ENCODE results near the gene CBLB. TPM values are rescaled to one million over a fixed set of nuclear protein-coding genes. Genes with fewer than 3 reads are reported as not detected.
A peak's percentile ranks its signal among the peaks of the same experiment; 100 is the strongest.

The CBLB gene
- polyA plus RNA-seq, 2 of the 4 experiments (the other 2 are of a cell fraction) = 6.8 to 16.2 TPM

DNA sequence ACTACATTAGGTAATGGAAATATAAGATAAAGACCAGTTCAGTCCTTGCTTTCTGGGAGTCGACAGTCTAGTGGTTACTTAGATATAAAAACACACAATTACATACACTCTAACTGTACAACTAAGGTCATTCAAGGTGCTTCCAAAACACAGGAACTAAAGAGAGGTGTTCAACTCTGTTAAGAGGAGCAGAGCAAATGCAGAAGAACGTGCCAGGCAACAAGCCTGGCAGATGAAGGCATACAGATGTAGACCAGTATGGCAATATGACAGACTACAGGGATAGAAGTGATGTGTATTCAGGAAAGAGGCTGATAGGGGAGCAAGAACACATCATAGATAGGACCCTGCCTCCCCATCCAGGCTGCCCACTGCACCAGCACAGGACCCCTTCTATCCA lies 78.3 kb downstream of the CBLB start:
- POLR2A ChIA-PET = no interaction called here
- peaks cover 38% of the 10 kb centered on the region for H3K4me1 ChIP-seq
- no peak overlapping the region for H3K4me3 ChIP-seq
- peak overlapping the region; percentile 60; the same call in 1 of the 3 replicates for H3K4me2 ChIP-seq
- H3K27ac ChIP-seq = peak overlapping the region; percentile 67 to 78; a peak in 3 of 6 replicates
- CTCF ChIA-PET = no interaction called here
- no peak for FAIRE-seq
- 93% methylated on average over 2 of the region's 2 CpGs for WGBS (ENCODE audit: missing lambda C conversion rate)
- H3K9me3 ChIP-seq = no peaks in the 10 kb centered on the region
- no peak for ATAC-seq
- no peak for DNase-seq (ENCODE audit: low read depth in 1 of 2, low spot score in 1 of 2)
- TF ChIP-seq CBX8 (IDR thresholded peaks at IDR 0.05) = no peak

DNA sequence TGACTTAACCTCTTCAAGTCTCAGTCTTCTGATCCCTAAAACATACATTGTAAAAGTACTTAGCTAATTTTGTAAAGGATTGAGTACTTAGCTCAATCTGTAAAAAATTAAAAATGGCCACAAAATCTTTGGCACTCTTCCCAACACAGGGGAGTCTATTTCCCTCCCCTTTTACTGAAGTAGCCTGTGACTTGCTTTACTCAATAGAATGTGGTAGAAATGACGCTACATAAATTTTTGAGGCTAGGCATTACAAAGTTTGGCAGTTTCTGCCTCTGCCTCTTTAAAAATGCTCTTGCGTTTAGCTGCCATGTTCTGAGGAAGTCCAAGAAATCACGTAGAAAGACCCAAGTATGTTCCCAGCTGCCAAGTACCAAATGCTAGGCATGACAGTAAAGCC lies 80.2 kb downstream of the CBLB start:
- H3K27ac ChIP-seq = no peak overlapping the region
- ATAC-seq (no peak), FAIRE-seq (no peak), DNase-seq (ENCODE audit: low read depth in 1 of 2, low spot score in 1 of 2) (no peak)
- ChIA-PET POLR2A (no interaction called here), CTCF (interaction anchor here (0.9 kb wide), 1 partner anchor 60 kb away, joined by 5 read pairs; no protein-coding TSS in a partner anchor)
- TF ChIP-seq TFCP2L1 (CRISPR knock-in tag; IDR thresholded peaks at IDR 0.05) = no peak
- TF ChIP-seq SMC3 (IDR thresholded peaks at IDR 0.05) = no peak
- TF ChIP-seq CBX8 (IDR thresholded peaks at IDR 0.05) = no peak
- H3K4me1 ChIP-seq = peaks cover 37% of the 10 kb centered on the region
- H3K4me2 ChIP-seq = no peak overlapping the region
- WGBS (ENCODE audit: missing lambda C conversion rate) = 93% methylated on average over 3 of the region's 3 CpGs
- H3K9me3 ChIP-seq = no peaks in the 10 kb centered on the region
- no peak overlapping the region for H3K4me3 ChIP-seq

DNA sequence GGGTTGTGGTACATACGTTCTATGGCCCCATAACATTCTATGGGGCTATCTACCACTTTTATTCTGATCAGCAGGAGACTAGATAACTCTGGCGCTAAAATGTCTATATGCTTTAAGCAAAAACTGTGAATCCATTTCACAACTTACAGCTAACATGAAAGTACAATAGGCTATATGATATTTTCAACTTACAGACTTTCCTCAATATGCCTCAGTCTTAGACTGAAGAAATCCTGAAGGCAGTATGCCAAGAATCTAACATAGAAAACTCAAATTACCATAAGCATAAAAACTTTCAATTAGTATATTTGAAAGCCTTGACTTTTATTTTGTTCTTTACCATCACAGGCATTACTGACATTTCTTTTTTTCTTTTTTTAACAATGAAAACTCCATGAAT lies 81.4 kb downstream of the CBLB start:
- ATAC-seq (no peak), FAIRE-seq (no peak), DNase-seq (ENCODE audit: low read depth in 1 of 2, low spot score in 1 of 2) (no peak)
- no peaks in the 10 kb centered on the region for H3K9me3 ChIP-seq
- TF ChIP-seq TFCP2L1 (CRISPR knock-in tag; IDR thresholded peaks at IDR 0.05) (no peak), ZNF302 (CRISPR knock-in tag; IDR thresholded peaks at IDR 0.05) (no peak), JUNB (IDR thresholded peaks at IDR 0.05) (no peak), NR3C1 (IDR thresholded peaks at IDR 0.05) (no peak), SREBF2 (IDR thresholded peaks at IDR 0.05) (no peak), RCOR1 (IDR thresholded peaks at IDR 0.05; ENCODE audit: low read depth, low read length) (no peak)
- WGBS (ENCODE audit: missing lambda C conversion rate) = 90% methylated on average over 2 of the region's 2 CpGs
- H3K4me1 ChIP-seq = peaks cover 25% of the 10 kb centered on the region
- 0 out of 3 replicates have a peak overlapping the region, but pooled peaks have one; percentile 3 for H3K4me2 ChIP-seq
- CTCF ChIA-PET = interaction anchor here (1.1 to 1.2 kb wide), 2 partner anchors 80 to 102 kb away, joined by 3 read pairs; no protein-coding TSS in a partner anchor
- POLR2A ChIA-PET = no interaction called here
- H3K4me3 ChIP-seq = no peak overlapping the region
- 0 out of 6 replicates have a peak overlapping the region, but pooled peaks of 1 of the 2 experiments have one; percentile 30 for H3K27ac ChIP-seq

DNA sequence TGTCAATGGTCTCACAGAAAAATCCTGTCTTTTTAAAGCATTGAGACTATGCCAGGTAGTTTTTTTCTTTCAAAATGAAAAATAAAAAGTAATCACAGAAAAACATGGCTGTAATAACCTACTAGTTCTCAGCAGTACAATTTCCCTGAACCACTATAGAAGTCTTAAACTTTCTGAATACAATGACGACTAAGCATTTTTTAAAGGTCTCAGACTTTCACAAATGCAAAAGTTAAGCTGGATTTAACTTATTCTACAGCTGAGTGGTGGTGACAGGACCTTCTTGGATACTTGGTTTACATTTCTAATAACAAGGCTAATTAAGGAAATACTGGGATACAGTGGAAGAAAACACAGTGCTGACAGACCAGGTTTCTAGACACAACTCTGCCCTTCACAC lies 81.8 kb downstream of the CBLB start:
- CTCF ChIA-PET = interaction anchor here (1.1 to 1.2 kb wide), 2 partner anchors 80 to 102 kb away, joined by 3 read pairs; no protein-coding TSS in a partner anchor
- TF ChIP-seq SREBF2 (IDR thresholded peaks at IDR 0.05) (no peak), MAFK (IDR thresholded peaks at IDR 0.05; ENCODE audit: partially characterized antibody) (peak; percentile 95)
- FAIRE-seq = no peak

DNA sequence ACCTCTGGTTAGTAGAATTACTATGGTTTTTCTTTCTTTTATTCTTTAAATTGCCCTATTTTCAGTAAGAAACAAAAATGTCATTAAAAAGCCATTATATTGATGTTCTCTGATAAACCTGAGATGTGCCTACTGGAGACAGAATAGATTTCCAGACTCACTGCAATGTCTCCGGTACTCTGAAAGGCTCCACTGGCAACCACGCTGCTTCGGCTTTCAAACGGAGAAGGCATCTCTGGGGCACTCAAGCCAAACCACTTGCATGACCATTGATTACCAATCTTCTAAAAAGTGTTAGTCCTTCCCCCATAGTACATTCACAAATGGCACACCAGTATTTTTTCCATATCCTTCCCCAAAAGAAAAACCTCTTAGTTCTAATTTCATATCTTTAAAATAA lies 82.6 kb downstream of the CBLB start:
- TF ChIP-seq HOXA7 (CRISPR knock-in tag; IDR thresholded peaks at IDR 0.05) = no peak
- Histone ChIP-seq H3K9me3 (no peaks in the 10 kb centered on the region), H3K27ac (no peak overlapping the region), H3K4me1 (peaks cover 14% of the 10 kb centered on the region), H3K4me3 (no peak overlapping the region), H3K4me2 (no peak overlapping the region)
- no peak for DNase-seq (ENCODE audit: low read depth in 1 of 2, low spot score in 1 of 2)
- no peak for FAIRE-seq
- WGBS (ENCODE audit: missing lambda C conversion rate) = 98% methylated on average over 4 of the region's 4 CpGs
- POLR2A ChIA-PET = no interaction called here
- CTCF ChIA-PET = interaction anchor here (1.1 kb wide), 1 partner anchor 101 kb away, joined by 3 read pairs; no protein-coding TSS in a partner anchor
- no peak for ATAC-seq

More for the DNA sequence above, 81.8 kb downstream of the CBLB start:
- peaks cover 22% of the 10 kb centered on the region for H3K4me1 ChIP-seq
- 0 out of 6 replicates have a peak overlapping the region, but pooled peaks of 1 of the 2 experiments have one; percentile 30 for H3K27ac ChIP-seq
- WGBS (ENCODE audit: missing lambda C conversion rate) = 66% methylated on average over 1 of the region's 1 CpG
- ATAC-seq (no peak), DNase-seq (ENCODE audit: low read depth in 1 of 2, low spot score in 1 of 2) (no peak)
- POLR2A ChIA-PET = no interaction called here
- no peaks in the 10 kb centered on the region for H3K9me3 ChIP-seq
- no peak overlapping the region for H3K4me3 ChIP-seq
- H3K4me2 ChIP-seq = no peak overlapping the region

DNA sequence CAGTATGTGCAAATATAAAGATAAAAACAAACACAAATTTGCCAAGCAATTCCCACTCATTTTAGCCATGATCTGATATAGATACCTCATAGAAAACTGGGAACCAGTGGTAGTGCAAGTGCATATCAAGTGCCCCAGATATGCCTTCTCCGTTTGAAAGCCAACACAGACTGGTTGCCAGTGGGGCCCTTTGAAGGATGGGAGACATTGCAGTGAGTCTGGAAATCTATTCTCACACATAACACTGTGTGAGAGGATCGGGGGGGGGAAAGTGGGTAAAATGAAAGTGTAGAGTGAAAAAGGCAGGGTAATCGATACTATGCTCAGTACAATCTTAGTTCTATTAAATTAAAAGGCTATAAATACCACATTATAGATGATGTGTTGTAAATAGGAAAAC lies 83.0 kb downstream of the CBLB start:
- TF ChIP-seq POLR2A (IDR thresholded peaks at IDR 0.05; ENCODE audit: low read length) = no peak
- POLR2A ChIA-PET = no interaction called here
- CTCF ChIA-PET = no interaction called here
- Histone ChIP-seq H3K27ac (no peak overlapping the region), H3K4me3 (no peak overlapping the region), H3K9me3 (no peaks in the 10 kb centered on the region), H3K4me1 (peaks cover 10% of the 10 kb centered on the region), H3K4me2 (no peak overlapping the region)
- DNase-seq (ENCODE audit: low read depth in 1 of 2, low spot score in 1 of 2) (no peak), FAIRE-seq (no peak), ATAC-seq (no peak)
- WGBS (ENCODE audit: missing lambda C conversion rate) = 80% methylated on average over 2 of the region's 3 CpGs

DNA sequence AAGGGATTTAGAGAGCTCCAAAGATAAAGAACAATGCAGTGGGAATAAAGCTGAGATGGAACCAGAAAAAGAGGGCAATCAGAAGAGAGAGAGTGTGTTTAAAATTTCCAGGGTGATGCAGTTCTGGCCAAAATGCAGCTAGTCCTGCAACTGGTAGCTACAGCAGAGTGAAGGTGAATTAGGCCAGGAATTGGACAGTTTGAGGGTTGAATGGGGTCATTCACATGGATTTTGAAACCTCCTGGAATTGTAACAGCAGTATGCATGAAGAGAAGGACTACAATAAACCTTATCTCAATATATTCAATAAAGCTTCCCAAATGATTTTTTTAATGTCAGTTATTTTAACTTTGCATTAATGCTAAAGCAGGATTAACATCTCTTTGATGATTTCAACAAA lies 85.2 kb downstream of the CBLB start:
- FAIRE-seq = no peak
- H3K9me3 ChIP-seq = no peaks in the 10 kb centered on the region

More for the DNA sequence above, 85.2 kb downstream of the CBLB start:
- Histone ChIP-seq H3K4me3 (no peak overlapping the region), H3K4me2 (no peak overlapping the region), H3K4me1 (peaks cover 6% of the 10 kb centered on the region; the same call in 1 of the 3 replicates), H3K27ac (no peak overlapping the region)
- DNase-seq (ENCODE audit: low read depth in 1 of 2, low spot score in 1 of 2) (no peak), ATAC-seq (no peak)
- POLR2A ChIA-PET = no interaction called here
- CTCF ChIA-PET = no interaction called here
- TF ChIP-seq RARB (CRISPR knock-in tag; IDR thresholded peaks at IDR 0.05) (no peak), SREBF2 (IDR thresholded peaks at IDR 0.05) (no peak), EP300 (IDR thresholded peaks at IDR 0.05) (no peak), MYC (IDR thresholded peaks at IDR 0.05; ENCODE audit: borderline replicate concordance, low read length) (no peak), ZC3H11A (IDR thresholded peaks at IDR 0.05) (no peak), FOSB (CRISPR knock-in tag; IDR thresholded peaks at IDR 0.05) (no peak), MAZ (IDR thresholded peaks at IDR 0.05; ENCODE audit: borderline replicate concordance, low read depth, low read length) (no peak), CHD2 (IDR thresholded peaks at IDR 0.05; ENCODE audit: low read length, partially characterized antibody) (no peak), RAD21 (conservative IDR thresholded peaks at IDR 0.05 in 1 of 2, IDR thresholded peaks at IDR 0.05 in 1 of 2) (no peak), ZNF302 (CRISPR knock-in tag; IDR thresholded peaks at IDR 0.05) (no peak), JUN (IDR thresholded peaks at IDR 0.05) (no peak), EHMT2 (IDR thresholded peaks at IDR 0.05; ENCODE audit: low read depth) (no peak), POLR2A (IDR thresholded peaks at IDR 0.05; ENCODE audit: low read length) (no peak), FOSL2 (IDR thresholded peaks at IDR 0.05) (no peak), FOSL2 (CRISPR knock-in tag; IDR thresholded peaks at IDR 0.05) (no peak), ZSCAN20 (CRISPR knock-in tag; IDR thresholded peaks at IDR 0.05) (no peak), CHD4 (IDR thresholded peaks at IDR 0.05; ENCODE audit: borderline replicate concordance) (no peak)

Measured in A549 (cell line).